Muscle layer of colon (tissue), 2 donors: Measurements from ENCODE around the gene MDGA2.

Experiments used
- H3K27ac ChIP-seq: one replicate; pipeline ENCODE4 v1.7.0; 2013; ENCODE audit warnings: low read depth, mild to moderate bottlenecking, low read length, moderate library complexity
- H3K27me3 ChIP-seq, 2 donors: one replicate each; pipeline ENCODE4 v1.7.0; 2013; ENCODE audit warnings: low read length in 2 of 2, mild to moderate bottlenecking in 2 of 2; ENCODE audit not compliant: insufficient read depth in 2 of 2, control insufficient read depth in 1 of 2
- H3K36me3 ChIP-seq: one replicate; pipeline ENCODE4 v1.7.0; 2013; ENCODE audit warnings: mild to moderate bottlenecking, low read length; ENCODE audit not compliant: insufficient read depth
- H3K4me1 ChIP-seq: one replicate; pipeline ENCODE4 v1.7.0; 2013; ENCODE audit warnings: mild to moderate bottlenecking, low read length; ENCODE audit not compliant: insufficient read depth
- H3K4me3 ChIP-seq, 2 donors: one replicate each; pipeline ENCODE4 v1.7.0; 2013; ENCODE audit warnings: low read length in 2 of 2, low read depth in 1 of 2, mild to moderate bottlenecking in 1 of 2, moderate library complexity in 1 of 2
- H3K9ac ChIP-seq: one replicate; pipeline ENCODE4 v1.7.0; 2013; ENCODE audit warnings: low read length
- H3K9me3 ChIP-seq: one replicate; pipeline ENCODE4 v1.7.0; 2013; ENCODE audit warnings: mild to moderate bottlenecking, low read length
- donor health status: abdominal sarcoma.
- donor health status: Adenocarcinoma of cecum.

Gene MDGA2

GRCh38 chr14:46902837-46903236 lies 772.6 kb downstream of the MDGA2 start:
- no peaks in the 10 kb centered on the region for H3K27me3 ChIP-seq
- H3K4me3 ChIP-seq: no peak overlapping the region
- no peak overlapping the region for H3K27ac ChIP-seq
- no peaks in the 10 kb centered on the region for H3K4me1 ChIP-seq
- H3K36me3 ChIP-seq: no peaks in the 10 kb centered on the region
- H3K9me3 ChIP-seq: no peaks in the 10 kb centered on the region
- H3K9ac ChIP-seq: no peak overlapping the region

- no peak overlapping the region for H3K9ac ChIP-seq
- H3K4me1 ChIP-seq: no peaks in the 10 kb centered on the region
- H3K27ac ChIP-seq: no peak overlapping the region
These were observed 780.9 kb downstream of the MDGA2 start for GRCh38 chr14:46894476-46894875.

GRCh38 chr14:46887144-46887543 lies 788.3 kb downstream of the MDGA2 start:
- Histone ChIP-seq H3K27ac (no peak overlapping the region), H3K27me3 (no peaks in the 10 kb centered on the region), H3K36me3 (no peaks in the 10 kb centered on the region), H3K9me3 (no peaks in the 10 kb centered on the region), H3K9ac (no peak overlapping the region), H3K4me3 (no peak overlapping the region), H3K4me1 (no peaks in the 10 kb centered on the region)

More at GRCh38 chr14:46894476-46894875, 780.9 kb downstream of the MDGA2 start:
- Histone ChIP-seq H3K9me3 (no peaks in the 10 kb centered on the region), H3K36me3 (no peaks in the 10 kb centered on the region), H3K4me3 (no peak overlapping the region), H3K27me3 (no peaks in the 10 kb centered on the region)

GRCh38 chr14:46885566-46885965 lies 789.8 kb downstream of the MDGA2 start:
- H3K9ac ChIP-seq: no peak overlapping the region
- H3K27ac ChIP-seq: no peak overlapping the region
- no peaks in the 10 kb centered on the region for H3K9me3 ChIP-seq
- no peaks in the 10 kb centered on the region for H3K36me3 ChIP-seq
- H3K27me3 ChIP-seq: no peaks in the 10 kb centered on the region
- no peaks in the 10 kb centered on the region for H3K4me1 ChIP-seq
- H3K4me3 ChIP-seq: no peak overlapping the region

GRCh38 chr14:46861753-46862152 lies 813.7 kb downstream of the MDGA2 start:
- Histone ChIP-seq H3K36me3 (no peaks in the 10 kb centered on the region), H3K9ac (no peak overlapping the region), H3K27ac (no peak overlapping the region), H3K27me3 (no peaks in the 10 kb centered on the region), H3K4me1 (no peaks in the 10 kb centered on the region), H3K4me3 (no peak overlapping the region), H3K9me3 (no peaks in the 10 kb centered on the region)

GRCh38 chr14:46840944-46841720 lies 834.3 kb downstream of the MDGA2 start:
- Histone ChIP-seq H3K9ac (no peak overlapping the region), H3K9me3 (no peaks in the 10 kb centered on the region), H3K4me1 (no peaks in the 10 kb centered on the region), H3K27me3 (no peaks in the 10 kb centered on the region), H3K36me3 (no peaks in the 10 kb centered on the region), H3K4me3 (no peak overlapping the region), H3K27ac (no peak overlapping the region)

- Histone ChIP-seq H3K4me3 (no peak overlapping the region), H3K9ac (no peak overlapping the region), H3K4me1 (no peaks in the 10 kb centered on the region), H3K36me3 (no peaks in the 10 kb centered on the region), H3K27me3 (no peaks in the 10 kb centered on the region), H3K9me3 (no peaks in the 10 kb centered on the region), H3K27ac (no peak overlapping the region)
These were observed 855.1 kb downstream of the MDGA2 start for GRCh38 chr14:46820291-46820690.

- Histone ChIP-seq H3K9me3 (no peaks in the 10 kb centered on the region), H3K36me3 (no peaks in the 10 kb centered on the region), H3K27me3 (no peaks in the 10 kb centered on the region), H3K4me3 (no peak overlapping the region), H3K4me1 (no peaks in the 10 kb centered on the region), H3K27ac (no peak overlapping the region), H3K9ac (no peak overlapping the region)
These were observed 856.3 kb downstream of the MDGA2 start for GRCh38 chr14:46819117-46819516.

- Histone ChIP-seq H3K9me3 (no peaks in the 10 kb centered on the region), H3K27me3 (no peaks in the 10 kb centered on the region), H3K4me1 (no peaks in the 10 kb centered on the region), H3K4me3 (no peak overlapping the region), H3K27ac (no peak overlapping the region), H3K36me3 (no peaks in the 10 kb centered on the region), H3K9ac (no peak overlapping the region)
These were observed 857.3 kb downstream of the MDGA2 start for GRCh38 chr14:46818147-46818546.

GRCh38 chr14:46793144-46793543 lies 882.3 kb downstream of the MDGA2 start:
- H3K9me3 ChIP-seq: no peaks in the 10 kb centered on the region
- H3K36me3 ChIP-seq: no peaks in the 10 kb centered on the region
- no peak overlapping the region for H3K4me3 ChIP-seq
- H3K9ac ChIP-seq: no peak overlapping the region
- no peaks in the 10 kb centered on the region for H3K27me3 ChIP-seq
- H3K4me1 ChIP-seq: no peaks in the 10 kb centered on the region
- no peak overlapping the region for H3K27ac ChIP-seq
